Measurements from ENCODE around the gene NRXN2. TPM values are rescaled to one million over a fixed set of nuclear protein-coding genes. Genes with fewer than 3 reads are reported as not detected.

Gene NRXN2
- total RNA-seq, 2 experiments from 2014 or later = 0.07 to 0.22 TPM

DNA sequence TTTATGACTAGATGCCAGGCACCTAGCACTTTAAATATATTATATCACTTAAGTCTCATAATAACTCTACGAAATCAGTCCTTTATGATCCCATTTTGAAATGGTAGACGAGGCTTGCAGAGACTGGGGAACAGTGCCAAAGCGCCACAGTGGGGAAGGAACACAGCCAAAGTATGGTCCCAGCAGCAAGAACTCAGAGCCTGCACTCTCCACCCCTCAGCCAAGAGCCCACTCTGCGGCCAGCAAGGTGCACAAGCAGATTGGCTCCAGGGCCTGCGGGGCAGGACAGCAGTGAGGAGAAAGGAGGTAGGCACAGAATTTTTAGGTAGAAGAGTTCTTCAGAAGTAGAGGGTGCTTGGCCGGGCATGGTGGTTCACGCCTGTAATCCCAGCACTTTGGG is 61.4 kb downstream of the NRXN2 start:
- intact Hi-C loops (cut with micrococcal nuclease) = no loop called here
- no peaks in the 10 kb centered on the region for H3K4me1 Mint-ChIP-seq (ENCODE audit: low read depth)
- no peaks in the 10 kb centered on the region for H3K9me3 Mint-ChIP-seq
- TF ChIP-seq, protein P1, sequence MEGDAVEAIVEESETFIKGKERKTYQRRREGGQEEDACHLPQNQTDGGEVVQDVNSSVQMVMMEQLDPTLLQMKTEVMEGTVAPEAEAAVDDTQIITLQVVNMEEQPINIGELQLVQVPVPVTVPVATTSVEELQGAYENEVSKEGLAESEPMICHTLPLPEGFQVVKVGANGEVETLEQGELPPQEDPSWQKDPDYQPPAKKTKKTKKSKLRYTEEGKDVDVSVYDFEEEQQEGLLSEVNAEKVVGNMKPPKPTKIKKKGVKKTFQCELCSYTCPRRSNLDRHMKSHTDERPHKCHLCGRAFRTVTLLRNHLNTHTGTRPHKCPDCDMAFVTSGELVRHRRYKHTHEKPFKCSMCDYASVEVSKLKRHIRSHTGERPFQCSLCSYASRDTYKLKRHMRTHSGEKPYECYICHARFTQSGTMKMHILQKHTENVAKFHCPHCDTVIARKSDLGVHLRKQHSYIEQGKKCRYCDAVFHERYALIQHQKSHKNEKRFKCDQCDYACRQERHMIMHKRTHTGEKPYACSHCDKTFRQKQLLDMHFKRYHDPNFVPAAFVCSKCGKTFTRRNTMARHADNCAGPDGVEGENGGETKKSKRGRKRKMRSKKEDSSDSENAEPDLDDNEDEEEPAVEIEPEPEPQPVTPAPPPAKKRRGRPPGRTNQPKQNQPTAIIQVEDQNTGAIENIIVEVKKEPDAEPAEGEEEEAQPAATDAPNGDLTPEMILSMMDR (IDR thresholded peaks at IDR 0.05) = no peak
- no peaks in the 10 kb centered on the region for H3K27me3 Mint-ChIP-seq
- ATAC-seq (no peak), DNase-seq (no peak)
- ChIA-PET POLR2A (no interaction called here), CTCF (interaction anchor here (1.1 kb wide), 1 partner anchor 11 kb away, joined by 3 read pairs; no protein-coding TSS in a partner anchor)
- H3K36me3 Mint-ChIP-seq (ENCODE audit: low read depth) = no peaks in the 10 kb centered on the region
- no peak overlapping the region for H3K4me3 Mint-ChIP-seq
- no peak overlapping the region for H3K27ac Mint-ChIP-seq

DNA sequence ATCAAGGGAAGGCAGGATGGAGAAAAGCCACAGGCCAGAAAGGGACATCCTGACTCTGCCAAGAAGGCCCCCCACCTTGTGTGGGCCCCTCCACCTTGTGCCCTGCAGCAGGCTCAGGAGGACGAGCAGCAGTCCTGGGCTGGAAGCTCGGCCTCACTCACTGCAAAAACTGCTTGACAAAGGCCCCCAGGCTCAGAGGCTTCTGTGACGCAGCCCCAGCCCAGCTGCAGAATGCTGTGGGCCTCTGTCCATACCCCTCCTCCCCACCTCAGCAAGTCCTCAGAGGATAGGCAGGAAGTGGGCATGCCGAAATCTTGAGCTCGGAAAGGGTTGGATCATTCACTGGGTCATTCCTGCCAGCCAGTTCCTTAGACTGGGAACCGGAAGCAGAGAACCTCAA is 61.9 kb downstream of the NRXN2 start:
- CTCF ChIA-PET = interaction anchor here (1.1 kb wide), 1 partner anchor 10 kb away, joined by 3 read pairs; no protein-coding TSS in a partner anchor

DNA sequence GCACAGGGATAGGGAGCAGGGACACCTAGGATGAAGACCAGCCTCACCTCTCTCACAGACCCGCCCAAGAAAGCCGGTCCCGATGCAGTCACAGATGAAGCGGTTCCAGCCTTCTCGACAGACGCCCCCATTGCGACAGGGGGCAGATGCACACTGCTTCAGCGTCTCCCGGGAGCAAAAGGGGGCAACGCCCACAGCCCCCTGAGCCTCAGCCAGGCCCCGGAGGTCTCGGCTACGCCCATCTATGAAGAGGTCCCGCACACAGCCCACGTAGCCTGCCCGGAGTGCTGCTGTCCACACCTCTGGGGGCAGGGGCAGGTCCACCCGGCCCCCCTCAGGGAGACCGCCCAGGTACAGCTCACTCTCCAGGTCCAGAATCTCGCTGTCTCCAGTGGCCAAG is 62.3 kb downstream of the NRXN2 start:
- intact Hi-C loops (cut with micrococcal nuclease) = no loop called here
- Mint-ChIP-seq H3K27me3 (no peaks in the 10 kb centered on the region), H3K9me3 (no peaks in the 10 kb centered on the region), H3K36me3 (ENCODE audit: low read depth) (no peaks in the 10 kb centered on the region), H3K4me1 (ENCODE audit: low read depth) (no peaks in the 10 kb centered on the region), H3K27ac (no peak overlapping the region), H3K4me3 (no peak overlapping the region)
- DNase-seq (no peak), ATAC-seq (no peak)
- POLR2A ChIA-PET = no interaction called here
- CTCF ChIA-PET = interaction anchor here (0.7 to 1.1 kb wide), 2 partner anchors 10 to 30 kb away, joined by 3 read pairs; no protein-coding TSS in a partner anchor
- TF ChIP-seq, protein P1 (IDR thresholded peaks at IDR 0.05) = no peak

More for the DNA sequence above, 61.9 kb downstream of the NRXN2 start:
- POLR2A ChIA-PET = no interaction called here
- no peaks in the 10 kb centered on the region for H3K9me3 Mint-ChIP-seq
- TF ChIP-seq, protein P1 (IDR thresholded peaks at IDR 0.05) = no peak
- H3K36me3 Mint-ChIP-seq (ENCODE audit: low read depth) = no peaks in the 10 kb centered on the region
- no peak overlapping the region for H3K4me3 Mint-ChIP-seq
- intact Hi-C loops (cut with micrococcal nuclease) = no loop called here
- no peak for DNase-seq
- no peaks in the 10 kb centered on the region for H3K4me1 Mint-ChIP-seq (ENCODE audit: low read depth)
- no peak for ATAC-seq
- H3K27ac Mint-ChIP-seq = no peak overlapping the region
- H3K27me3 Mint-ChIP-seq = no peaks in the 10 kb centered on the region

DNA sequence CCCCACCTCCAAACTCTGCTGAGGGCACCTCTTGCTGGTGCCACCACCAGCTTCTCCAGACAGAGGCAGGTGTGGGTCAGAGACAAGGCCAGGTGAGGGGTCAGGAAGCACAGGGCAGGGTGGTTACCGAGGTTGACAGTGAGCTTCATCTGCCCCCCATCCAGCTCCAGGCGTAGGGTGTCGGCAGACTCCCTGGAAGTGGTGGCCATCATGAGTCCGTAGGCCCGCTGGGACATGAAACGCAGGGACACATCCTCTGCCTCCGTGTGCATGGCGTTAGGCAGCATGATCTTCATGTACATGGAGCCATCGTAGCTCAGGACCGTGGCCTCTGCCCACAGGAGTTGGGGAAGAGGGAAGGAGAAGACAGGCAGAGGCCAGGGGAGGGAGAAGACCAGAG is 62.8 kb downstream of the NRXN2 start:
- no peaks in the 10 kb centered on the region for H3K36me3 Mint-ChIP-seq (ENCODE audit: low read depth)
- POLR2A ChIA-PET = no interaction called here
- intact Hi-C loops (cut with micrococcal nuclease) = no loop called here
- no peak overlapping the region for H3K4me3 Mint-ChIP-seq
- no peaks in the 10 kb centered on the region for H3K27me3 Mint-ChIP-seq
- DNase-seq (no peak), ATAC-seq (no peak)
- no peak overlapping the region for H3K27ac Mint-ChIP-seq
- H3K4me1 Mint-ChIP-seq (ENCODE audit: low read depth) = no peaks in the 10 kb centered on the region
- TF ChIP-seq, protein P1 (IDR thresholded peaks at IDR 0.05) = no peak
- H3K9me3 Mint-ChIP-seq = no peaks in the 10 kb centered on the region
- CTCF ChIA-PET = interaction anchor here (0.7 to 1.3 kb wide), 4 partner anchors 9 to 210 kb away, joined by 3 to 6 read pairs (median 4); no protein-coding TSS in a partner anchor

DNA sequence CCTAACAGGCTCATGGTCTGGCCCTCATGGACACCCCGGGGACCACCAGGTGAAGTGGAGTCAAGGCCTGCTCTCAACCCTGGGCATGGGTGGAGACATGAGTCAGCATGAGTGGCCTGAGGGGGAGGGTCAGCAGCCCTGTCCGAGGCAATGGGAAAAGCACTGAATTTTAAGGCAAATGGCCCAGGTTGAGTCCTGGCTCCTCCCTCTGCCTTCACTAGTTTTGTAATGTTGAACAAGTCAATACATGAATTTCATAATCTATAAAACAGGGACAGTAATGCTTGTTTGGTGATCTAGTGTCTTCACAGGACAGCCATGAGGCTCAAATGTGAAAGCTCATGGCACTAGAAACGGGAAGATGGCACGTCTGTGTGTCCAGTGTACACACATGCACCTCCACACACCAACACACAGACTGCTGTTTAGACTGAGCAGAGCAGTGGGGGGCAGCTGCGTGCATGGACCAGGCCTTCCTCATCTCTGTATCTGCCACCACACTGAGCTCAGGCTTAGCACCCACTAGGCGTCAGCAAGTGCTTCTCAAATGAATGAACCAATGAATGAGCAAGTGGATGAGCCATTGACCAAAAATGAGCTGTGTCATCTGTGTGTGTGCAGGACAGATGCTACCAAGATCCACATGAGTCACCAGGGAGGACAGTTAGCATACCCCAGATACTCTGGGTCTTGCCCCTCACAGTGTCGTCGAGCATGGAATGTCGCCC is 63.4 kb downstream of the NRXN2 start:
- Mint-ChIP-seq H3K27ac (no peak overlapping the region), H3K36me3 (ENCODE audit: low read depth) (no peaks in the 10 kb centered on the region), H3K27me3 (no peaks in the 10 kb centered on the region), H3K4me3 (no peak overlapping the region), H3K4me1 (ENCODE audit: low read depth) (no peaks in the 10 kb centered on the region), H3K9me3 (no peaks in the 10 kb centered on the region)
- TF ChIP-seq, protein P1 (IDR thresholded peaks at IDR 0.05) = no peak
- ATAC-seq (no peak), DNase-seq (no peak)
- ChIA-PET POLR2A (interaction anchor here (1.2 kb wide), 1 partner anchor 28 kb away, joined by 3 read pairs; no protein-coding TSS in a partner anchor), CTCF (interaction anchor here (0.8 to 1.3 kb wide), 4 partner anchors 8 to 210 kb away, joined by 3 to 6 read pairs (median 4); no protein-coding TSS in a partner anchor)
- intact Hi-C loops (cut with micrococcal nuclease) = no loop called here
